OCI-LY3 (cell line): ENCODE measurements around the gene LSS.

Experiments used
- CTCF ChIP-seq: fragments of 200-600, 300-600 bp; sonication (generic); IDR thresholded peaks from 2 replicates; pipeline ENCODE4 v1.5.1; 2014; ENCODE audit warnings: antibody characterized with exemption, low read length, low read depth
- EZH2phosphoT487 ChIP-seq: fragments of 200-600 bp; shearing (Covaris generic); IDR thresholded peaks from 2 replicates; pipeline ENCODE4 v1.6.1; 2018; ENCODE audit warnings: antibody characterized with exemption, mixed run types, low read depth

DNA sequence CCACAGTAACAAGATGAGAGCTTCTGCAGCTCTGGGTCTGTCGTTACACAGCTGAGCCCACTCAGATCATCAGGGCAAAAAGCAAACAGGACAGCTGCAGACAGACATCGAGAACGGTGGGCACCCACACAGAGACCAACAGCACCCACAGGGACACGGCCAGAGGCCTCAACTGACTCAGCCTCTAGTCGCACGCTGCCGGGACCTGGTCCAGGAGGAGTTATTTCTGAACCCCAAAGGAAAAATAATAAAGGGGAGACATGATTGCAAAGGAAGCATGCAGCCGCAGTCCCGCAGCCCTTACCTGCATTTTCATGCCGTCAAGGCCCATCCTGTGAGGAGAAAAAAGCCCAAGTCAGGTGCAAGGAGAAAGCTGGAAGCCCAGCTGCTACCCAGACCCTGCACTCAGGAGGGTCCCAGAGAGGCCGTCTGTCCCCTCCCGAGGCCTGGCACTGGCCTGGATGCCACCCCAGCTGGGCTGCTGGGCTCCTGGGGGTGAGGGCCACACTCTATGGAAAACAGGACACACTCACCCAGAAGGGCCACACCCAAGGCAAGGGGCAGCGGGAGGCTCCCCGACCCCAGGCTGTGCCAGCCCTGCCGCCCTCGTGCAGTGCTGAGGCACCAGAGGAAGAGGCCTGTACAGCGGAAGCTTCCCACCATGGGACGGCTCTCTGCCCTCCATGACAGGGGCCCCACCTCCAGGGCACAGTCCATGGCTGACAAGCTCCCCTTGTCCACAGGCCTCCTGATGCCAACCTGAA lies 15.7 kb downstream of the LSS start:
- TF ChIP-seq CTCF (no peak), EZH2phosphoT487 (no peak)
